ENCODE results near the gene CMSS1.

The CMSS1 gene

GRCh38 chr3:99817437-99818240 is at the start of gene CMSS1:
Gene CMSS1 (plus strand): TSS chr3:99817862.
- DNase-seq, result peak; percentile 93

DNA sequence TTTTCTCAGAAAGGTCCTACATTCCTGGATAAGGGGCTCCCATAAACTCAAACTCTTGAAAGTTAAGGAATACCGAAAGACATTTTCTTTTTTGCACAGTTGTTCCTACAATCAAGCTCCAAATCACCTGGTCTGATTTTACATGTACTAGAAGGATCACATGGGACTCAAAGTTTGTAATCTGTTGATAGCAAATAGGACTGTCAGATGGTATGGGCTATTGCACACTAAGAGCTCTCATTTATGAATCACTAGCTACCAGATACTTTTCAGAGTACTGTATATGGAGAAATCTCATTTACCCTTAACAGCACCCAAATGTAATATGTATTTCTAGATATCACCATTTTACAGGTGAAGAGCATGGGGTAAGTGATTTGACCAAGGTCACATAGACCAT is 49.5 kb upstream of the CMSS1 start:
- DNase-seq, result no peak

DNA sequence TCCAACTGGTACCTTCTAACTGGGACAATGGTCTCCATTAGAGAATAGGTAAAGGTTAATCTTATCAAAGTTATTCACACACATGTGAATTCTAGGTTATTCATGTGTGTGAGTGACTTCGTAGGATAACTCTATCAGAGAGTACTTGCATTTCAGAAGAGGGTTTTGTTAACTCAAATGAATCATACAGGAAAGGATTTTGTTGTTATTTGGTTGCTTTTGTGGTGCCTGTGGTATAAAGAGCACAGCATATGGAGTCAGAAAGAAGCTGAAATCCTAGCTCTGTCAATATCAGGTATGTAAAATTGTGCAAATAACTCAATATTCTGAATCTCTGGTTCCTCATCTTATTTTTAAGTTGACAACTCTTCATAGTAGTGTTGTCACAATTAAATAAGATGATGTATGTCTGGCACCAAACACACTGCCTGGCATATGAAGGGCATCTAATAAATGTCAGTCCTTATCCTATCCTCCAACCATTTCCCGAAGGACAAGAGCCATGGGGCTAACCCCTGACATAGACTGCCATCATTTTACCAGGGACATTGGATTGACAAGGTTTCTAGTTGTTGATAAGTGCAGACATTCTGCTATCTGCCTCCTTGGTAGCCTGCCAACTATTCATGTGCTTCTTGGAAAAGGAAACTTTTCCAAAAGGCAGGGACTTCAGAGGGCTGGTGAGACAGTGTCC is 48.7 kb upstream of the CMSS1 start:
- no peak for DNase-seq

- DNase-seq, result no peak
Observed at GRCh38 chr3:99772171-99772570, 45.5 kb upstream of the CMSS1 start.

GRCh38 chr3:99772671-99773070 is 45.0 kb upstream of the CMSS1 start:
- no peak for DNase-seq

DNA sequence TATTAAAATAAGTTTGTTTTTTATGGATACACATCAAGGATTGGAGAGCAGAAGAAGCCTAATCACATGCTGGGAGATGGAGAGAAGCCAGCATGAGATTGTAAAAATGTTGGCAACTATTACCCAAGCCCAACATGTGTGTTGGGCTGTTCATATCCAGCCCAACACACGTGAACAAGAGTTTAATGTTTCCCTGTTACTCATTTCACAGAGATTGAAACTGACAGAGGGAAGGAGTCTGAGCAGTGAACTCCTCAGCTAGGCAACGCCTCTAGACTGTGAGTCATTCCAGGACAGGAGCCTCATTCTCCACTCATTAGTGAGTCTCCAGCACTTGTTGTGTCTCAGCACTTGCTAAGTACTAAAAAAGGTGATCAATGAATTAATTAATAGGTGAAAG is 43.2 kb upstream of the CMSS1 start:
- no peak for DNase-seq

DNA sequence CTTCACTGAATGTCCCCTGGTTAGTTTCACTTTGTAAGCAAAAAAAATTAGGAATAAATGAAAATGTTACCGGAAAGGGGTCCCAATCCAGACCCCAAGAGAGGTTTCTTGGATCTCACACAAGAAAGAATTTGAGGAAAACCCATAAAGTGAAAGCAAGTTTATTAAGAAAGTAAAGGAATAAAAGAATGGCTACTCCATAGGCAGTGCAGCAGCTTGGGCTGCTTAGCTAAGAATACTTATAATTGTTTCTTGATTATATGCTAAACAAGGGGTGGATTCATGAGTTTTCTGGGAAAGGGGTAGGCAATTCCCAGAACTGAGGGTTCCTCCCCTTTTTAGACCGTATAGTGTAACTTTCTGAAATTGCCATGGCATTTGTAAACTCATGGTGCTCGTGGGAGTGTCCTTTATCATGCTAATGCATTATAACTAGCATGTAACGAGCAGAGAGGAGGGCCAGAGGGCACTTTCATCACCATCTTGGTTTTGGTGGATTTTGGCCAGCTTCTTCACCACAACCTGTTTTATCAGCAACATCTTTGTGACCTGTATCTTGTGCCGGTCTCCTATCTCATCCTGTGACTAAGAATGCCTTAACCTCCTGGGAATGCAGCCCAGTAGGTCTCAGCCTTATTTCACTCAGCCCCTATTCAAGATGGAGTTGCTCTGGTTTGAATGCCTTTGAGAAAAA is 41.0 kb upstream of the CMSS1 start:
- DNase-seq, result no peak

DNA sequence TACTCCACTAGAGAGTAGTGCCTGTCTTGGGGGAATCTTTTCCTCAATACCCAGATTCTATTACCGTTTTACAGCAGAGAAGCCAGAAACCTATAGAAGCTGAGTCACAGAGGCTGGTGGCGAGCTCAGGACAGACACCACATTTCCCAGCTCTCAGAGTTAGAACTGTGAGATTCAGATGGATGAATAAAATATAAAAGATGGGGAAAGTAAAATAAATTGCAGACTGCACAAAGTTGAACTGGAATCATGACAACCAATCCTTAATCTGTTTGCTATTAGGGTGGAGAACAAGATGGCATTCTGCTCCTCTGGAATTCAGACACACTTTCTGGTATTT is 40.5 kb upstream of the CMSS1 start:
- no peak for DNase-seq

DNA sequence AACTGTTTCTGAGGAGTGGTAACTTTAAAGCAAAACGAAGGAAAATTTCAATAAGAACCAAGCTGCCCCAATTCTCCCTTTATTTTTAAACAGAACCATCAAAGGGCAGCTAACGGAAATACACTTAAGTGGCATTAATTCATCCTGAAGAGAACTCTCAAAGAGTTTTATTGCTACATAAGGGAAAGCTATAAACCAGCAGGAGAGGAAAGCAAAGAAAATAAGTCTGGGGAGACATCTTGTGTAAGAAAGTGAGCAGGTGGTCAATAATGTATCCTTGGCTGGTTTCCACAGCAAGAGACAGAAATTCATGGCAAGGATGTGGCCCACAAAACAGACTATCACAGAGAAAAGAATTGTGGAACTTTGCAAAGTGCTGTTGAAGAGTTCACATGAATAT is 40.0 kb upstream of the CMSS1 start:
- no peak for DNase-seq

DNA sequence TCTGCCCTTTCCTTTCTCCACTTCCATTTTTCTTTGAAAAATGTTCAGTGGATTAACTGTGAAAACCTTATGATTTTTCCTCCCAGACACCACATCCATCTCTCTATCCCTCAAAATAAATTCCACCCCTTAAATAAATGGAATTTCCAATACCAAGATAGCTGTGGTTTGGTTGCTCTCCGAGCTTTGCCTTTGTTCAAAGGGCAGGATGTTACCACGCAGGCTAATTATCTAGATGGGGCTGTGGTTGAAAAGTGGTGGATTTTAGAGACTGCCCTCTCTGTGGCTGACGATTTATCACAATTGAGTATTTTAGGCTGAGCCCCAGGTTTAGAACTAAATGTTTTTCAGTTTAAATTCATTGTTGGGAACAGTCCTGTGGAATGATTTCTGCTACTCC is 36.9 kb upstream of the CMSS1 start:
- DNase-seq, result no peak

- no peak for DNase-seq
Observed at GRCh38 chr3:99781761-99782160, 35.9 kb upstream of the CMSS1 start.

DNA sequence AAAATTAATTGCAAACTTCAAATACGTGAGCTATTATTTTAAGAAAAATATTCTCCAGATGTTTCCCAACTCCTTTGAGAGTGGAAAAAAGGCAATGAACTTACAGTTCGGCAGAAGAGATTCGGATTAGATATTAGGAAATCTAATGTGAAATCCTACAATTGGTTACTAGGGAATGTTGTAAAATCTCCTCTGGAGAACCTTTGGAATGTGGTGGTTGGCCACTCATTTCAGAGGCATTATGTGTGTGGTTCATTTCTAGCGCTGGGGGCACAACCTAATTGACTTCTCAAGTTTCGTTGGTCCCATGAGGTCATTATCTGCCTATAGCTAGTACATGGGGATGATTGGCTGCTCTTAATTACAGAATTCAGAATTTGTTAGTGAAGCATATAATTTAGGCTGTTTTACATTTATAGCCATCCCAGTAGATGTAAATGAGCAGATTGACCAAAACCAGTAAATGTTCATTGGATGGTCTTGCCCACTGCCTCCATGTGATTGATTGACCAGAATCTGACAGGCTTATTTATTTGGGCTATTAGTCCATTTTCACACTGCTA is 34.6 kb upstream of the CMSS1 start:
- no peak for DNase-seq

DNA sequence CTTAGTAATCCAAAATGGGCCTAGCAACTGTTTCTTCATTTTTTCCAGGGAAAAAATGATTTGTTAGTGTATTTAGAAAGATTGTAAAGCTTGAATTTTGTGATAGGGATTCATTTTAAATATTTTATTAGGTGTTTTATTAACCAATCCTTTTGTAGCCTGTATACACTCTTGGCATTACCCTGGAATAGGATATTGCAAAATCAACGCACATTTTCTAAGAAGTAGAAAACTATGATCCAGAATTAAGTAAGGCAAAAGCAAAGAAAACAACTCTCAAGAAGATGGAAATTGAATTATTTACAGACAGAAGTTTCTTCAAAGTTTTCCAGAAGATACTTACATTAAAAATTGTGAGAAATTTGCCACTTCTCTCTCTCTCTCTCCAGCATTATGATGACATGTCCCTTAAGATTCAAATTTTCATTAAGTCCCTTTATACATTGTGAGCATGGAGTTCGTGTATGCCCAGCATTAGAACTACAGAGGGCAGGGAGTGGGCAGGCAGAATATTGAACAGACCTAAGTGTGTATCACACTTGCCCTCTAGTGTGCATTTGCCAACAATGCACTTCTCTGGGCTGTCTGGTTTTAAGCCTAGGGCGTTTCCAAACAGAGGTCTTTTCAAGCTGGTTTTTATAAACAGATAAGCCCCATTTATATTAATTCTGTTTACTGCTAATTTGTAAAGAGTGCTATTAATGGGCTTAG is 28.5 kb upstream of the CMSS1 start:
- no peak for DNase-seq

DNA sequence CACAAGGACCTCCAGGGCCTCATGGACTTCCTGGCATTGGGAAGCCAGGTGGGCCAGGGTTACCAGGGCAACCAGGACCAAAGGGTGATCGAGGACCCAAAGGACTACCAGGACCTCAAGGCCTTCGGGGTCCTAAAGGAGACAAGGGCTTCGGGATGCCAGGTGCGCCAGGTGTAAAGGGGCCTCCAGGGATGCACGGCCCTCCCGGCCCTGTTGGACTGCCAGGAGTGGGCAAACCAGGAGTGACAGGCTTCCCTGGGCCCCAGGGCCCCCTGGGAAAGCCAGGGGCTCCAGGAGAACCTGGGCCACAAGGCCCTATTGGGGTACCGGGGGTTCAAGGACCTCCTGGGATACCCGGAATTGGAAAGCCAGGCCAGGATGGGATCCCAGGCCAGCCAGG is 23.2 kb upstream of the CMSS1 start:
- no peak for DNase-seq

DNA sequence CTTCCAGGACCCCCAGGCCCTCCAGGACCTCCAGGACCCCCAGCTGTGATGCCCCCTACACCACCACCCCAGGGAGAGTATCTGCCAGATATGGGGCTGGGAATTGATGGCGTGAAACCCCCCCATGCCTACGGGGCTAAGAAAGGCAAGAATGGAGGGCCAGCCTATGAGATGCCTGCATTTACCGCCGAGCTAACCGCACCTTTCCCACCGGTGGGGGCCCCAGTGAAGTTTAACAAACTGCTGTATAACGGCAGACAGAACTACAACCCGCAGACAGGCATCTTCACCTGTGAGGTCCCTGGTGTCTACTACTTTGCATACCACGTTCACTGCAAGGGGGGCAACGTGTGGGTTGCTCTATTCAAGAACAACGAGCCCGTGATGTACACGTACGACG is 22.1 kb upstream of the CMSS1 start:
- no peak for DNase-seq

- DNase-seq, result no peak
Observed at GRCh38 chr3:99799422-99799821, 18.2 kb upstream of the CMSS1 start.

GRCh38 chr3:99803297-99803696 is 14.4 kb upstream of the CMSS1 start:
- no peak for DNase-seq

GRCh38 chr3:99805160-99805559 is 12.5 kb upstream of the CMSS1 start:
- DNase-seq, result no peak

- no peak for DNase-seq
Observed at GRCh38 chr3:99808163-99808794, 9.4 kb upstream of the CMSS1 start.

DNA sequence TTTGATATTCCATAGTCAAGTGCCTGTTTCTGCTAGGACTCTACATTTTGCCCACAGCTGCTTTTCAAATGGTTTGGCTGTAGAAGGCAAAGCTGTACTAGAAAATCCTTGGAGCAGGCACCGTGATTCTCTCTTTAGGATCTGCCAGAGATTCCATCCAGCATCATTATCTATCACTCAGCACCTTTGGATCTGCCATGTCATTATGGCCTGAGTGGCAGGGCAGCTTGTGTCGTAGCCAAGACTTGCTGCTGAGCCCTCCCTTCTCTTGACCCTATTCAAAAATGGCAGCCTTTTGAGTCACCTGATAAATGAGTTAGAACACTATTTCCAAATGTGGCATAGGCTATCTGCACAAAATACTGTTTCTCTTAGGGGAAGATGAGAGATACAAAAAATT is 8.1 kb upstream of the CMSS1 start:
- DNase-seq, result no peak

- DNase-seq, result no peak
Observed at GRCh38 chr3:99810403-99810802, 7.3 kb upstream of the CMSS1 start.

DNA sequence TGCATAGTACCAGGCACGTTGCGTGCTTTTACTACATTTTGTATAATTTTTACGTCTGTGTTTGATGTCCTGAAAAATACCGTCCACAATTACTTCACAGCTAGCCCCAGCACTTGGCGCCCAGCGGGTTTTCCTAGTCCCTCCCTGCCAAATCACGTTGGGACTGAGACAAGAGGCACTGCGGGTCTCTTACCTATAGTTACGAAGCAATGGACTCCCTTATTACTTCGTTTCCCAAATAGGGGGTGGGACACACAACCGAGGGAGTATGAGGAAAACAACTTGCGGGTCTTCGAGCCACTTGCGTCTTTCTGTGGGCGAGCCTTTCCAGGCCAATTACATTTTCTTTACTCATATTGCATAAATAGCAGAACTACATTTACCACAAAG is 620 bp upstream of the CMSS1 start:
- no peak for DNase-seq

DNA sequence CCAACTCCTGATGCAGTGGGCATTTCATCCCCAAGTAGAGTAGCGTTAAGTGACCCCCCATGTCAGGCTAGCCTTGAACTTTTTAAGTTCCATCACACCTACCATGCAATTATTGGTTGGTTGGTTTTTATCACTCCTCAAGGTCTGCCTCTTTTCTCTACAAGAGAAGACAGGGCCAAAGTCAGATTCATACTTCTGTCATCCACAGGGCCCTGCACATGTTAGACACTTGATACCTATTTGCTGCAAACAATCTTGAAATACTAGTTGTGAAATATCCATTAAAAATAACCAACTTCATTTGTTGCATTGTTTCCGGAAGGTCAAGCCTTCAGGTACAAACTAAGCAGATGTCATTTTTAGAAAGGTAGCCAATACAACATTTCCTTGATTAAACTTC is 1.2 kb downstream of the CMSS1 start:
- no peak for DNase-seq
